HCT116 (cell line): ENCODE measurements around the gene STAU1. TPM values are rescaled to one million over a fixed set of nuclear protein-coding genes. Genes with fewer than 3 reads are reported as not detected.

Experiments
- ATAC-seq: fragments of 200-7000 bp; cut with Tn5 transposase; 2 replicates; pipeline ENCODE4 v1.9.1; 2020; ENCODE audit warnings: mild to moderate bottlenecking, moderate library complexity
- BruUV-seq: library from RNA; stranded (reverse); fragments of 400-500 nt; replicated peaks from 2 replicates; lab custom pipeline; 2021; lab: Mats Ljungman, UMichigan
- CTCF ChIA-PET: fragments of 300-600 bp; sonication (Branson Sonifier 250); formaldehyde crosslinking; loops from one replicate; lab custom pipeline; 2021; ENCODE audit warnings: antibody characterized with exemption; lab: Charles Lee
- POLR2A ChIA-PET: fragments of 300-600, 350-600 bp; sonication (Branson Sonifier 250); formaldehyde crosslinking; loops from one replicate; lab custom pipeline; 2021; ENCODE audit warnings: antibody characterized with exemption; lab: Charles Lee
- RAD21 ChIA-PET, 2 experiments: fragments of 300-600 bp; sonication (Branson Sonifier 250); formaldehyde crosslinking; loops; one replicate each; lab custom pipeline; 2023; ENCODE audit warnings: low total read pairs in 2 of 2; ENCODE audit not compliant: uncharacterized antibody in 2 of 2, unreplicated experiment in 2 of 2, low non-redundant PET in 1 of 2; lab: Charles Lee
- DNase-seq: peaks from one replicate; pipeline ENCODE4 v3.0.0-alpha.2; 2010; ENCODE audit warnings: low read depth, low spot score
- H2AFZ ChIP-seq: fragments of 200-600 bp; shearing (Covaris generic), sonication (generic); 2 replicates; pipeline ENCODE4 v1.6.1; 2017; ENCODE audit warnings: low read depth, mixed run types, mixed read lengths, antibody characterized with exemption, low read length; ENCODE audit not compliant: poor library complexity, severe bottlenecking
- H3K27ac ChIP-seq: 2 replicates; pipeline ENCODE4 v1.5.1; 2012; ENCODE audit warnings: low read depth, low read length
- H3K27me3 ChIP-seq: fragments of 200-600 bp; sonication (generic); 2 replicates; pipeline ENCODE4 v1.6.1; 2016; ENCODE audit warnings: mixed run types, low read length, mixed read lengths; ENCODE audit not compliant: insufficient read depth
- H3K36me3 ChIP-seq, 2 experiments: fragments of 200-500 bp in 1 of 2; fragments of 200-600 bp in 1 of 2; sonication (Bioruptor generic) in 1 of 2; sonication (generic) in 1 of 2; 2 replicates each; pipeline versions ENCODE4 v1.5.1 to v1.6.1; 2014 to 2016; ENCODE audit warnings: low read length in 2 of 2, inconsistent platforms in 1 of 2, mixed read lengths in 1 of 2, mixed run types in 1 of 2; ENCODE audit not compliant: insufficient read depth in 2 of 2, control insufficient read depth in 1 of 2
- H3K4me1 ChIP-seq, 2 experiments: fragments of 200-600 bp in 1 of 2; sonication (generic) in 1 of 2; 2 replicates each; pipeline versions ENCODE4 v1.5.1 to v1.6.1; 2012 to 2017; ENCODE audit warnings: low read length in 2 of 2, inconsistent platforms in 1 of 2, mild to moderate bottlenecking in 1 of 2, mixed read lengths in 1 of 2, mixed run types in 1 of 2, moderate library complexity in 1 of 2; ENCODE audit not compliant: insufficient read depth in 2 of 2, control insufficient read depth in 1 of 2
- H3K4me2 ChIP-seq: fragments of 200-600 bp; sonication (generic); 2 replicates; pipeline ENCODE4 v1.6.1; 2017; ENCODE audit warnings: mixed run types, low read length, mixed read lengths
- H3K4me3 ChIP-seq, 2 experiments: fragments of 200-600 bp in 1 of 2; sonication (generic) in 1 of 2; replicated peaks in 1 of 2; 2 replicates each; pipeline ENCODE4 v1.5.1; 2011 to 2016; ENCODE audit warnings: low read length in 2 of 2, control low read depth in 1 of 2, low read depth in 1 of 2, mild to moderate bottlenecking in 1 of 2, mixed read lengths in 1 of 2, mixed run types in 1 of 2
- H3K79me2 ChIP-seq: fragments of 200-600 bp; sonication (generic); 2 replicates; pipeline ENCODE4 v1.6.1; 2017; ENCODE audit warnings: mild to moderate bottlenecking, mixed run types, low read length, moderate library complexity, mixed read lengths; ENCODE audit not compliant: insufficient read depth
- H3K9ac ChIP-seq: fragments of 200-600 bp; sonication (generic); 2 replicates; pipeline ENCODE4 v1.6.1; 2016; ENCODE audit warnings: low read length, mixed read lengths
- H3K9me2 ChIP-seq: fragments of 200-600 bp; sonication (generic), shearing (Covaris generic); 2 replicates; pipeline ENCODE4 v1.6.1; 2017; ENCODE audit warnings: mixed run types, mild to moderate bottlenecking, moderate library complexity; ENCODE audit not compliant: insufficient read depth
- H3K9me3 ChIP-seq, 2 experiments: fragments of 200-500 bp in 1 of 2; fragments of 200-600 bp in 1 of 2; sonication (Bioruptor generic) in 1 of 2; sonication (generic) in 1 of 2; 2 replicates each; pipeline ENCODE4 v1.6.1; 2014 to 2017; ENCODE audit warnings: low read length in 2 of 2, mixed read lengths in 2 of 2, inconsistent platforms in 1 of 2, low read depth in 1 of 2, mild to moderate bottlenecking in 1 of 2, mixed run types in 1 of 2, moderate library complexity in 1 of 2; ENCODE audit not compliant: control insufficient read depth in 1 of 2, insufficient read depth in 1 of 2
- H4K20me1 ChIP-seq: fragments of 200-600 bp; sonication (generic), shearing (Covaris generic); 2 replicates; pipeline ENCODE4 v1.6.1; 2017; ENCODE audit warnings: mixed run types, mild to moderate bottlenecking, moderate library complexity; ENCODE audit not compliant: insufficient read depth
- CTCF ChIP-seq, 3 experiments: fragments of 200-600 bp in 1 of 3; sonication (generic) in 1 of 3; IDR thresholded peaks in 2 of 3; conservative IDR thresholded peaks in 1 of 3; 2 replicates each; pipeline ENCODE4 v1.5.1; 2012 to 2017; ENCODE audit warnings: low read depth in 2 of 3, low read length in 2 of 3, antibody characterized with exemption in 1 of 3, borderline replicate concordance in 1 of 3, control low read depth in 1 of 3, mild to moderate bottlenecking in 1 of 3, mixed read lengths in 1 of 3, mixed run types in 1 of 3, moderate library complexity in 1 of 3; ENCODE audit not compliant: insufficient read depth in 1 of 3
- ELF1 ChIP-seq: IDR thresholded peaks from 2 replicates; pipeline ENCODE4 v1.6.1; 2012; ENCODE audit warnings: low read depth, borderline replicate concordance
- JUND ChIP-seq: IDR thresholded peaks from 2 replicates; pipeline ENCODE4 v1.6.1; 2012
- YY1 ChIP-seq: IDR thresholded peaks from 2 replicates; pipeline ENCODE4 v1.6.1; 2011; ENCODE audit warnings: low read length, low read depth, moderate library complexity, mild to moderate bottlenecking; ENCODE audit not compliant: insufficient replicate concordance; ENCODE audit errors: extremely low read depth
- ZFX ChIP-seq: fragments of 450-650 bp; IDR thresholded peaks from 2 replicates; pipeline ENCODE4 v1.6.1; 2017
- ZNF274 ChIP-seq: fragments of 200-500 bp; sonication (Bioruptor generic); IDR thresholded peaks from 2 replicates; pipeline ENCODE4 v1.6.1; 2014; ENCODE audit warnings: mild to moderate bottlenecking, low read depth, low read length, inconsistent platforms
- intact Hi-C: fragments of 100-400 bp; cut with micrococcal nuclease; formaldehyde crosslinking; loops from 2 replicates; pipeline ENCODE4 v1.10.0; 2022
- total RNA-seq: library from RNA; stranded (reverse); gene quantifications from one replicate; pipeline ENCODE4 v1.2.1, GENCODE V29; 2021; ENCODE audit not compliant: unreplicated experiment
- TF ChIP-seq, protein P1 (sequence below): IDR thresholded peaks from 2 replicates; pipeline ENCODE4 v1.6.1; 2012
- TF ChIP-seq, protein P2 (sequence below): IDR thresholded peaks from 2 replicates; pipeline ENCODE4 v1.6.1; 2012
- TF ChIP-seq, protein P3 (sequence below): IDR thresholded peaks from 2 replicates; pipeline ENCODE4 v1.6.1; 2012; ENCODE audit warnings: low read depth

STAU1 gene
- total RNA-seq, 1 experiment from 2014 or later: 90.3 TPM

DNA sequence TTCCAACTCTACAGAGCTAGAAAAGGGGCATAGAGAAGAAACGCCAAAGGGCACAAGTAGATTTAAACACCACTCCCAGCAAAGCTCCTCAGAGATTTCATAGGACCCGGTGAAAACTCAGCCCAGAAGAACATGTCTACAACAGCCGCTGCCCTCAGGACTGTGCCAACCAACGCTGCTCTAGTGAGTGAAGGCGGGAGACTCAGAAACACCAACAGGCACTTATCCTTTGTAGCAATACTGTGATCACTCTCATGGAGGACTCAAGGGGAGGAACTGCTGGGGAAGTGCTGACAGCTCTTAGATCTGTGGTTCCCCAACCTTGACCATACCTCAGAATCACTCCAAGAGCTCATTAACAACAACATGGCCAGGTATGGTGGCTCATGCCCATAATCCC, 39.5 kb downstream of the STAU1 start:
- no peak overlapping the region for H3K9ac ChIP-seq
- no peak overlapping the region for H2AFZ ChIP-seq
- ChIA-PET POLR2A (interaction anchor here (0.5 kb wide), 1 partner anchor 41 kb away, joined by 3 read pairs; no protein-coding TSS in a partner anchor), CTCF (no interaction called here), RAD21 (no interaction called here)
- no peaks in the 10 kb centered on the region for H3K9me3 ChIP-seq
- no peaks in the 10 kb centered on the region for H3K4me1 ChIP-seq
- TF ChIP-seq, protein P1, sequence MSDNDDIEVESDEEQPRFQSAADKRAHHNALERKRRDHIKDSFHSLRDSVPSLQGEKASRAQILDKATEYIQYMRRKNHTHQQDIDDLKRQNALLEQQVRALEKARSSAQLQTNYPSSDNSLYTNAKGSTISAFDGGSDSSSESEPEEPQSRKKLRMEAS: no peak
- TF ChIP-seq, protein P2, sequence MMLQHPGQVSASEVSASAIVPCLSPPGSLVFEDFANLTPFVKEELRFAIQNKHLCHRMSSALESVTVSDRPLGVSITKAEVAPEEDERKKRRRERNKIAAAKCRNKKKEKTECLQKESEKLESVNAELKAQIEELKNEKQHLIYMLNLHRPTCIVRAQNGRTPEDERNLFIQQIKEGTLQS: no peak
- TF ChIP-seq YY1: no peak
- TF ChIP-seq, protein P3, sequence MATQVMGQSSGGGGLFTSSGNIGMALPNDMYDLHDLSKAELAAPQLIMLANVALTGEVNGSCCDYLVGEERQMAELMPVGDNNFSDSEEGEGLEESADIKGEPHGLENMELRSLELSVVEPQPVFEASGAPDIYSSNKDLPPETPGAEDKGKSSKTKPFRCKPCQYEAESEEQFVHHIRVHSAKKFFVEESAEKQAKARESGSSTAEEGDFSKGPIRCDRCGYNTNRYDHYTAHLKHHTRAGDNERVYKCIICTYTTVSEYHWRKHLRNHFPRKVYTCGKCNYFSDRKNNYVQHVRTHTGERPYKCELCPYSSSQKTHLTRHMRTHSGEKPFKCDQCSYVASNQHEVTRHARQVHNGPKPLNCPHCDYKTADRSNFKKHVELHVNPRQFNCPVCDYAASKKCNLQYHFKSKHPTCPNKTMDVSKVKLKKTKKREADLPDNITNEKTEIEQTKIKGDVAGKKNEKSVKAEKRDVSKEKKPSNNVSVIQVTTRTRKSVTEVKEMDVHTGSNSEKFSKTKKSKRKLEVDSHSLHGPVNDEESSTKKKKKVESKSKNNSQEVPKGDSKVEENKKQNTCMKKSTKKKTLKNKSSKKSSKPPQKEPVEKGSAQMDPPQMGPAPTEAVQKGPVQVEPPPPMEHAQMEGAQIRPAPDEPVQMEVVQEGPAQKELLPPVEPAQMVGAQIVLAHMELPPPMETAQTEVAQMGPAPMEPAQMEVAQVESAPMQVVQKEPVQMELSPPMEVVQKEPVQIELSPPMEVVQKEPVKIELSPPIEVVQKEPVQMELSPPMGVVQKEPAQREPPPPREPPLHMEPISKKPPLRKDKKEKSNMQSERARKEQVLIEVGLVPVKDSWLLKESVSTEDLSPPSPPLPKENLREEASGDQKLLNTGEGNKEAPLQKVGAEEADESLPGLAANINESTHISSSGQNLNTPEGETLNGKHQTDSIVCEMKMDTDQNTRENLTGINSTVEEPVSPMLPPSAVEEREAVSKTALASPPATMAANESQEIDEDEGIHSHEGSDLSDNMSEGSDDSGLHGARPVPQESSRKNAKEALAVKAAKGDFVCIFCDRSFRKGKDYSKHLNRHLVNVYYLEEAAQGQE: no peak
- no peak for TF ChIP-seq JUND
- no peak for TF ChIP-seq ELF1
- no peak for TF ChIP-seq CTCF (IDR thresholded peaks at IDR 0.05 in 2 of 3, conservative IDR thresholded peaks at IDR 0.05 in 1 of 3; ENCODE audit: borderline replicate concordance in 1 of 3, insufficient read depth in 1 of 3, low read depth in 2 of 3, low read length in 2 of 3)
- no peak for TF ChIP-seq ZFX
- no peak for TF ChIP-seq ZNF274
- H3K79me2 ChIP-seq: peaks cover 35% of the 10 kb centered on the region
- no peaks in the 10 kb centered on the region for H4K20me1 ChIP-seq
- ATAC-seq: no peak
- peaks cover 19 to 33% of the 10 kb centered on the region in 2 experiments; a peak in 3 of 4 replicates for H3K36me3 ChIP-seq
- H3K27me3 ChIP-seq: no peaks in the 10 kb centered on the region
- no TSS peak for BruUV-seq
- DNase-seq: no peak
- no peak overlapping the region for H3K4me2 ChIP-seq
- no peaks in the 10 kb centered on the region for H3K9me2 ChIP-seq
- no peak overlapping the region for H3K27ac ChIP-seq
- intact Hi-C loops: no loop called here
- H3K4me3 ChIP-seq: no peak overlapping the region
